ENCODE measurements around the gene SYCE1L.
"Not testable (repeated sequence)": the region's sequence is repeated elsewhere in the genome, so short reads cannot be mapped to it uniquely, and the experiment has no call there.

The SYCE1L gene

GRCh38 chr16:77199211-77199610 lies at the start of gene SYCE1L:
TSS of gene SYCE1L (plus strand) at chr16:77199408. CDS start at chr16:77199452, 44 bp downstream.
- no peak for DNase-seq (ENCODE audit: low read depth)
- in situ Hi-C loops (cut with HindIII; ENCODE audit: low sequenced_read_pairs), result no loop called here
- TF ChIP-seq, protein P1, sequence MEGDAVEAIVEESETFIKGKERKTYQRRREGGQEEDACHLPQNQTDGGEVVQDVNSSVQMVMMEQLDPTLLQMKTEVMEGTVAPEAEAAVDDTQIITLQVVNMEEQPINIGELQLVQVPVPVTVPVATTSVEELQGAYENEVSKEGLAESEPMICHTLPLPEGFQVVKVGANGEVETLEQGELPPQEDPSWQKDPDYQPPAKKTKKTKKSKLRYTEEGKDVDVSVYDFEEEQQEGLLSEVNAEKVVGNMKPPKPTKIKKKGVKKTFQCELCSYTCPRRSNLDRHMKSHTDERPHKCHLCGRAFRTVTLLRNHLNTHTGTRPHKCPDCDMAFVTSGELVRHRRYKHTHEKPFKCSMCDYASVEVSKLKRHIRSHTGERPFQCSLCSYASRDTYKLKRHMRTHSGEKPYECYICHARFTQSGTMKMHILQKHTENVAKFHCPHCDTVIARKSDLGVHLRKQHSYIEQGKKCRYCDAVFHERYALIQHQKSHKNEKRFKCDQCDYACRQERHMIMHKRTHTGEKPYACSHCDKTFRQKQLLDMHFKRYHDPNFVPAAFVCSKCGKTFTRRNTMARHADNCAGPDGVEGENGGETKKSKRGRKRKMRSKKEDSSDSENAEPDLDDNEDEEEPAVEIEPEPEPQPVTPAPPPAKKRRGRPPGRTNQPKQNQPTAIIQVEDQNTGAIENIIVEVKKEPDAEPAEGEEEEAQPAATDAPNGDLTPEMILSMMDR (IDR thresholded peaks at IDR 0.05; ENCODE audit: low read depth, low read length, missing control alignments), result no peak
- no peak within 1 kb of the TSS for H3K4me3 ChIP-seq (ENCODE audit: low read depth, low read length)

- no peak overlapping the region for H3K4me3 ChIP-seq (ENCODE audit: low read depth, low read length)
- in situ Hi-C loops (cut with HindIII; ENCODE audit: low sequenced_read_pairs), result loop anchor here (25.0 kb wide), 1 partner anchor 1345 kb away; no protein-coding TSS in a partner anchor
- DNase-seq (ENCODE audit: low read depth), result no peak
- TF ChIP-seq, protein P1 (IDR thresholded peaks at IDR 0.05; ENCODE audit: low read depth, low read length, missing control alignments), result no peak
Observed at GRCh38 chr16:77157346-77158058, 41.7 kb upstream of the SYCE1L start.

DNA sequence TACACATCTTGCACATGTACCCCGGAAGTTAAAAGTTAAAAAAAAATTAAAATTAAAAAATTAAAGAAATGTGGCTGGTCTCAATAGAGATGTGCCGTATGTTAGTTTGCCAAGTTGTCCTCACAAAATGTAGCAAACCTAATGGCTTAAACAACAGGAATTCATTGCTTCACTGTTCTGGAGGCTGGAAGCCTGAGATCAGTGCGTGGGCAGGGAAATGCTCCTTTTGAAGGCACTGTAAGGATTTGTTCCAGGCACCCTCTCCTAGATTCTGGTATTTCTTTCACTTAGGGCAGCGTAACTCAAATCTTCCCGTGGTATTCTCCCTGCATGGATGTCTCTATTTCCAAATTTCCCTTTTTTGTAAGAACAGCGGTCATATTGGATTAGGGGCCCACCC lies 40.9 kb upstream of the SYCE1L start:
- no peak overlapping the region for H3K4me3 ChIP-seq (ENCODE audit: low read depth, low read length)
- in situ Hi-C loops (cut with HindIII; ENCODE audit: low sequenced_read_pairs), result loop anchor here (25.0 kb wide), 1 partner anchor 1346 kb away; no protein-coding TSS in a partner anchor
- TF ChIP-seq, protein P1 (IDR thresholded peaks at IDR 0.05; ENCODE audit: low read depth, low read length, missing control alignments), result no peak
- no peak for DNase-seq (ENCODE audit: low read depth)

- in situ Hi-C loops (cut with HindIII; ENCODE audit: low sequenced_read_pairs), result loop anchor here (25.0 kb wide), 1 partner anchor 1353 kb away; no protein-coding TSS in a partner anchor
- H3K4me3 ChIP-seq (ENCODE audit: low read depth, low read length), result no peak overlapping the region
- no peak for DNase-seq (ENCODE audit: low read depth)
- TF ChIP-seq, protein P1 (IDR thresholded peaks at IDR 0.05; ENCODE audit: low read depth, low read length, missing control alignments), result no peak
Observed at GRCh38 chr16:77165006-77165405, 34.2 kb upstream of the SYCE1L start.

- in situ Hi-C loops (cut with HindIII; ENCODE audit: low sequenced_read_pairs), result loop anchor here (25.0 kb wide), 1 partner anchor 1353 kb away; no protein-coding TSS in a partner anchor
- DNase-seq (ENCODE audit: low read depth); H3K4me3 ChIP-seq (ENCODE audit: low read depth, low read length): not testable (repeated sequence)
Observed at GRCh38 chr16:77165536-77166236, 33.5 kb upstream of the SYCE1L start.

DNA sequence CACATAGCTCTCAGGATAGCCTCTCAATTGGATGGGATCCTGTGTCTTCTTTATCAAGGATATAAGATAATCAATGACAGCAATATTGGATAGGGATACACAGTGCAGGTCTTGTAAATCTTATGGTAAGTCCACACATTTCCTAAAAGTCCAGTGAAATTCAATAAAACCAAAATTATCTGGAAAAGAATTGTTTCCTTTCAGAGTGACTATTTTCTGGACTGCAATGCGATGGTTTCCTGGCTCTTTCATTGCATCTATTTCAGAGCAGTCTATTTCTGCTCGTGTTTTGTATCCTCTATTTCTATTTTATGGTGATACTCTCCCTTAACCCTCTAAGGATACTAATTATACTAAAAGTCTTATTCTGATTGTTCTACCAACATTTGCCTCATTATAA lies 32.5 kb upstream of the SYCE1L start:
- in situ Hi-C loops (cut with HindIII; ENCODE audit: low sequenced_read_pairs), result loop anchor here (25.0 kb wide), 1 partner anchor 1354 kb away; no protein-coding TSS in a partner anchor

More for the DNA sequence above, 32.5 kb upstream of the SYCE1L start:
- DNase-seq (ENCODE audit: low read depth), result no peak
- TF ChIP-seq, protein P1 (IDR thresholded peaks at IDR 0.05; ENCODE audit: low read depth, low read length, missing control alignments), result no peak
- H3K4me3 ChIP-seq (ENCODE audit: low read depth, low read length), result no peak overlapping the region

All from astrocyte of the cerebellum (primary cell).